Hepatocyte (in vitro differentiated cells): ENCODE results near the gene DLX3.
"Not testable (repeated sequence)": the region's sequence is repeated elsewhere in the genome, so short reads cannot be mapped to it uniquely, and the experiment has no call there.

Experiments used
- EZH2 ChIP-seq: fragments of 200-600 bp; sonication (generic); IDR thresholded peaks from 2 replicates; pipeline ENCODE4 v1.6.1; 2016; ENCODE audit warnings: antibody characterized with exemption, mild to moderate bottlenecking, borderline replicate concordance
- EZH2phosphoT487 ChIP-seq: fragments of 200-600 bp; sonication (generic); IDR thresholded peaks from one replicate; pipeline ENCODE4 v1.6.1; 2018; ENCODE audit warnings: antibody characterized with exemption, mild to moderate bottlenecking, low read depth, moderate library complexity; ENCODE audit not compliant: unreplicated experiment, severe bottlenecking
- TF ChIP-seq, protein P1 (sequence below): fragments of 200-600 bp; sonication (generic); IDR thresholded peaks from 2 replicates; pipeline ENCODE4 v1.5.1; 2016; ENCODE audit warnings: antibody characterized with exemption, mild to moderate bottlenecking; ENCODE audit not compliant: poor library complexity

- TF ChIP-seq, protein P1, sequence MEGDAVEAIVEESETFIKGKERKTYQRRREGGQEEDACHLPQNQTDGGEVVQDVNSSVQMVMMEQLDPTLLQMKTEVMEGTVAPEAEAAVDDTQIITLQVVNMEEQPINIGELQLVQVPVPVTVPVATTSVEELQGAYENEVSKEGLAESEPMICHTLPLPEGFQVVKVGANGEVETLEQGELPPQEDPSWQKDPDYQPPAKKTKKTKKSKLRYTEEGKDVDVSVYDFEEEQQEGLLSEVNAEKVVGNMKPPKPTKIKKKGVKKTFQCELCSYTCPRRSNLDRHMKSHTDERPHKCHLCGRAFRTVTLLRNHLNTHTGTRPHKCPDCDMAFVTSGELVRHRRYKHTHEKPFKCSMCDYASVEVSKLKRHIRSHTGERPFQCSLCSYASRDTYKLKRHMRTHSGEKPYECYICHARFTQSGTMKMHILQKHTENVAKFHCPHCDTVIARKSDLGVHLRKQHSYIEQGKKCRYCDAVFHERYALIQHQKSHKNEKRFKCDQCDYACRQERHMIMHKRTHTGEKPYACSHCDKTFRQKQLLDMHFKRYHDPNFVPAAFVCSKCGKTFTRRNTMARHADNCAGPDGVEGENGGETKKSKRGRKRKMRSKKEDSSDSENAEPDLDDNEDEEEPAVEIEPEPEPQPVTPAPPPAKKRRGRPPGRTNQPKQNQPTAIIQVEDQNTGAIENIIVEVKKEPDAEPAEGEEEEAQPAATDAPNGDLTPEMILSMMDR: not testable (repeated sequence)
- TF ChIP-seq EZH2phosphoT487, EZH2: not testable (repeated sequence)
These were observed 45.5 kb upstream of the DLX3 start for GRCh38 chr17:50040496-50040895.
